Dermis microvascular lymphatic vessel endothelial cell (primary cell): ENCODE results near the gene IRX4. TPM values are rescaled to one million over a fixed set of nuclear protein-coding genes. Genes with fewer than 3 reads are reported as not detected.

Experiments
- total RNA-seq: library from RNA; depleted of rRNA; stranded (reverse); fragments of >200 nt; gene quantifications from 2 replicates; pipeline ENCODE4 v1.2.1, GENCODE V29; 2014

Gene IRX4
- total RNA-seq, 1 donor from 2014 or later, result not detected

Other genes with a start within 250 kb of the IRX4 start
- gene MRPL36, start 83.1 kb downstream of the IRX4 start, total RNA-seq, result 41.7 and 42.2 TPM in 2 replicates
- 28.9 and 36.8 TPM in 2 replicates for gene NDUFS6, start 81.5 kb downstream of the IRX4 start, total RNA-seq